PFSK-1 (cell line): Measurements from ENCODE around the gene CHMP5.

Experiments
- FOXP2 ChIP-seq: optimal IDR thresholded peaks from 2 replicates; pipeline ENCODE3; 2011; ENCODE audit warnings: borderline replicate concordance, control low read depth, inconsistent platforms; ENCODE audit not compliant: insufficient read depth; ENCODE audit errors: extremely low read length, extremely low read depth
- POLR2AphosphoS5 ChIP-seq: IDR thresholded peaks from 2 replicates; pipeline ENCODE4 v1.6.1; 2012; ENCODE audit warnings: low read depth, mild to moderate bottlenecking, control low read depth, low read length, moderate library complexity
- REST ChIP-seq, 2 experiments: IDR thresholded peaks; 2 replicates each; pipeline versions ENCODE4 v1.6.1 to v1.8.0; 2011 to 2012; ENCODE audit warnings: low read depth in 2 of 2, low read length in 2 of 2, control low read depth in 1 of 2, inconsistent platforms in 1 of 2, mild to moderate bottlenecking in 1 of 2, moderate library complexity in 1 of 2; ENCODE audit not compliant: insufficient read depth in 1 of 2
- SIN3A ChIP-seq: IDR thresholded peaks from 2 replicates; pipeline ENCODE4 v1.6.1; 2012; ENCODE audit warnings: mild to moderate bottlenecking, low read length, moderate library complexity, borderline replicate concordance; ENCODE audit not compliant: insufficient read depth
- TAF1 ChIP-seq: IDR thresholded peaks from 2 replicates; pipeline ENCODE4 v1.6.1; 2012; ENCODE audit warnings: low read length, control low read depth, borderline replicate concordance; ENCODE audit not compliant: insufficient read depth

GRCh38 chr9:33329979-33330378 is 65.1 kb downstream of the CHMP5 start:
- no peak for TF ChIP-seq REST (IDR thresholded peaks at IDR 0.05; ENCODE audit: insufficient read depth in 1 of 2, low read depth in 2 of 2, low read length in 2 of 2)
- no peak for TF ChIP-seq POLR2AphosphoS5
- no peak for TF ChIP-seq SIN3A
- TF ChIP-seq TAF1 = no peak
- no peak for TF ChIP-seq FOXP2
